ENCODE data around the gene PNMA8A.

PNMA8A gene

GRCh38 chr19:46496304-46496703, 24.9 kb upstream of the PNMA8A start:
- Histone ChIP-seq H3F3A (ENCODE audit: insufficient read depth, low read length) (no peaks in the 10 kb centered on the region), H3K9ac (ENCODE audit: low read length) (no peak overlapping the region), H3K4me3 (ENCODE audit: low read length) (no peak overlapping the region), H3K27me3 (replicated peaks; ENCODE audit: insufficient read depth, low read length) (peaks cover 90% of the 10 kb centered on the region), H3K9me3 (replicated peaks; ENCODE audit: insufficient read depth, low read length) (no peaks in the 10 kb centered on the region), H3K27ac (ENCODE audit: low read length) (no peak overlapping the region), H3K4me2 (ENCODE audit: low read depth, low read length) (no peak overlapping the region), H2AFZ (ENCODE audit: low read length) (no peak overlapping the region), H4K20me1 (ENCODE audit: insufficient read depth, low read length) (no peaks in the 10 kb centered on the region), H3K36me3 (replicated peaks; ENCODE audit: insufficient read depth, low read length) (no peaks in the 10 kb centered on the region), H3K79me2 (ENCODE audit: low read length) (no peaks in the 10 kb centered on the region), H3K9me2 (replicated peaks; ENCODE audit: insufficient read depth, low read length) (no peaks in the 10 kb centered on the region), H3K4me1 (ENCODE audit: low read length) (no peaks in the 10 kb centered on the region)
- TF ChIP-seq EZH2phosphoT487 (IDR thresholded peaks at IDR 0.05; ENCODE audit: low read length) (no peak), EZH2 (optimal IDR thresholded peaks at IDR 0.05; ENCODE audit: low read depth, low read length) (no peak), CTCF (IDR thresholded peaks at IDR 0.05; ENCODE audit: low read length) (no peak)
- no peak for DNase-seq

- Histone ChIP-seq H3K9ac (ENCODE audit: low read length) (no peak within 1 kb of the TSS), H3F3A (ENCODE audit: insufficient read depth, low read length) (no peaks in the 10 kb centered on the region), H4K20me1 (ENCODE audit: insufficient read depth, low read length) (no peaks in the 10 kb centered on the region), H3K9me2 (replicated peaks; ENCODE audit: insufficient read depth, low read length) (no peaks in the 10 kb centered on the region), H3K4me2 (ENCODE audit: low read depth, low read length) (no peak within 1 kb of the TSS), H3K9me3 (replicated peaks; ENCODE audit: insufficient read depth, low read length) (no peaks in the 10 kb centered on the region), H2AFZ (ENCODE audit: low read length) (no peak within 1 kb of the TSS), H3K27me3 (replicated peaks; ENCODE audit: insufficient read depth, low read length) (peaks cover 93% of the 10 kb centered on the region), H3K4me1 (ENCODE audit: low read length) (no peaks in the 10 kb centered on the region), H3K27ac (ENCODE audit: low read length) (no peak within 1 kb of the TSS), H3K79me2 (ENCODE audit: low read length) (no peaks in the 10 kb centered on the region), H3K36me3 (replicated peaks; ENCODE audit: insufficient read depth, low read length) (no peaks in the 10 kb centered on the region), H3K4me3 (ENCODE audit: low read length) (no peak within 1 kb of the TSS)
- TF ChIP-seq CTCF (IDR thresholded peaks at IDR 0.05; ENCODE audit: low read length) (no peak), EZH2phosphoT487 (IDR thresholded peaks at IDR 0.05; ENCODE audit: low read length) (no peak), EZH2 (optimal IDR thresholded peaks at IDR 0.05; ENCODE audit: low read depth, low read length) (no peak)
- DNase-seq: peak; percentile 21
Observed at GRCh38 chr19:46495786-46496099, 24.4 kb upstream of the PNMA8A start, which contains the start of gene PNMA8B. Gene PNMA8B, minus strand, starts transcription at chr19:46495867. Its CDS starts 402 bp downstream, at chr19:46495465.

- H3K79me2 ChIP-seq (ENCODE audit: low read length): no peaks in the 10 kb centered on the region
- no peak overlapping the region for H3K9ac ChIP-seq (ENCODE audit: low read length)
- H3K4me2 ChIP-seq (ENCODE audit: low read depth, low read length): no peak overlapping the region
- no peak overlapping the region for H3K27ac ChIP-seq (ENCODE audit: low read length)
- H4K20me1 ChIP-seq (ENCODE audit: insufficient read depth, low read length): no peaks in the 10 kb centered on the region
- TF ChIP-seq EZH2 (optimal IDR thresholded peaks at IDR 0.05; ENCODE audit: low read depth, low read length) (no peak), CTCF (IDR thresholded peaks at IDR 0.05; ENCODE audit: low read length) (no peak), EZH2phosphoT487 (IDR thresholded peaks at IDR 0.05; ENCODE audit: low read length) (no peak)
- no peak for DNase-seq
- no peaks in the 10 kb centered on the region for H3K9me3 ChIP-seq (replicated peaks; ENCODE audit: insufficient read depth, low read length)
- H3K9me2 ChIP-seq (replicated peaks; ENCODE audit: insufficient read depth, low read length): no peaks in the 10 kb centered on the region
- no peak overlapping the region for H3K4me3 ChIP-seq (ENCODE audit: low read length)
- no peaks in the 10 kb centered on the region for H3K36me3 ChIP-seq (replicated peaks; ENCODE audit: insufficient read depth, low read length)
- H3K4me1 ChIP-seq (ENCODE audit: low read length): no peaks in the 10 kb centered on the region
- H3F3A ChIP-seq (ENCODE audit: insufficient read depth, low read length): no peaks in the 10 kb centered on the region
- H2AFZ ChIP-seq (ENCODE audit: low read length): no peak overlapping the region
- peaks cover 93% of the 10 kb centered on the region for H3K27me3 ChIP-seq (replicated peaks; ENCODE audit: insufficient read depth, low read length)
Observed at GRCh38 chr19:46494941-46495785, 23.8 kb upstream of the PNMA8A start.

Data from MM.1S (cell line).